MM.1S (cell line): ENCODE data around the gene ADARB1.

Experiments
- EZH2 ChIP-seq: fragments of 300-600 bp; sonication (generic); optimal IDR thresholded peaks from 2 replicates; pipeline ENCODE3; 2017; ENCODE audit warnings: low read depth, mild to moderate bottlenecking, antibody characterized with exemption, low read length, mixed read lengths
- EZH2phosphoT487 ChIP-seq: fragments of 300-600 bp; sonication (generic); IDR thresholded peaks from 2 replicates; pipeline ENCODE4 v1.6.1; 2018; ENCODE audit warnings: antibody characterized with exemption, low read length
- TF ChIP-seq, protein P1 (sequence below): fragments of 300-600 bp; sonication (generic); IDR thresholded peaks from 2 replicates; pipeline ENCODE4 v1.5.1; 2016; ENCODE audit warnings: antibody characterized with exemption, low read length, mixed read lengths

DNA sequence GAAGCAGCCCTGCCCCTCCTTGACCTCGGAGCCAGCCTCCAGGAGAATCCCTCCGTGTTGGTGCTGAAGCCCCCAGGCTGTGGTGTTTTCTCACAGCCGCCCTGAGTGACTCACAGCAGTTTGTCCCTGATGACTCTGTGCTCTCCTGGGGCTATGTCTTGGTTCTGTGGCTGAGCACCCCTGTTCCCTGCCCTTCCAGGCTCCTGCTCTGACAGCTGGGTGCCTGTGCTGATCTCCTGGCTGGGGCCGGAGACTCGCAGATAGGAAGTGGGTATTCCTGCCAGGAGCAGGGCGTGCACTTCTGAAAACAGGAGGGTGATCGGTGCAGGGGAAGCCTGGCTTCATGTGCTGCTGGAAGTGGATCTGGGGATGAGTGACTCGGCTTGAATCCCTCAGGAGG is 178.8 kb downstream of the ADARB1 start:
- TF ChIP-seq, protein P1, sequence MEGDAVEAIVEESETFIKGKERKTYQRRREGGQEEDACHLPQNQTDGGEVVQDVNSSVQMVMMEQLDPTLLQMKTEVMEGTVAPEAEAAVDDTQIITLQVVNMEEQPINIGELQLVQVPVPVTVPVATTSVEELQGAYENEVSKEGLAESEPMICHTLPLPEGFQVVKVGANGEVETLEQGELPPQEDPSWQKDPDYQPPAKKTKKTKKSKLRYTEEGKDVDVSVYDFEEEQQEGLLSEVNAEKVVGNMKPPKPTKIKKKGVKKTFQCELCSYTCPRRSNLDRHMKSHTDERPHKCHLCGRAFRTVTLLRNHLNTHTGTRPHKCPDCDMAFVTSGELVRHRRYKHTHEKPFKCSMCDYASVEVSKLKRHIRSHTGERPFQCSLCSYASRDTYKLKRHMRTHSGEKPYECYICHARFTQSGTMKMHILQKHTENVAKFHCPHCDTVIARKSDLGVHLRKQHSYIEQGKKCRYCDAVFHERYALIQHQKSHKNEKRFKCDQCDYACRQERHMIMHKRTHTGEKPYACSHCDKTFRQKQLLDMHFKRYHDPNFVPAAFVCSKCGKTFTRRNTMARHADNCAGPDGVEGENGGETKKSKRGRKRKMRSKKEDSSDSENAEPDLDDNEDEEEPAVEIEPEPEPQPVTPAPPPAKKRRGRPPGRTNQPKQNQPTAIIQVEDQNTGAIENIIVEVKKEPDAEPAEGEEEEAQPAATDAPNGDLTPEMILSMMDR = no peak
- TF ChIP-seq EZH2phosphoT487 (no peak), EZH2 (no peak)
